HG02885 (cell line): ENCODE measurements around the gene FAM13A.
A peak's percentile ranks its signal among the peaks of the same experiment; 100 is the strongest.
"Not testable (repeated sequence)": the region's sequence is repeated elsewhere in the genome, so short reads cannot be mapped to it uniquely, and the experiment has no call there.

ENCODE experiments used
- ATAC-seq: cut with Tn5 transposase; IDR thresholded peaks from one replicate; pipeline ENCODE4 v1.9.1; 2021; ENCODE audit warnings: mild to moderate bottlenecking; ENCODE audit not compliant: unreplicated experiment, poor library complexity

The FAM13A gene

GRCh38 chr4:89044147-89044900 lies 12.7 kb downstream of the FAM13A start:
- no peak for ATAC-seq

GRCh38 chr4:89042055-89042454 lies 14.9 kb downstream of the FAM13A start:
- no peak for ATAC-seq

GRCh38 chr4:89039730-89040338 lies 17.2 kb downstream of the FAM13A start:
- ATAC-seq, result no peak

GRCh38 chr4:89036535-89036934 lies 20.4 kb downstream of the FAM13A start:
- ATAC-seq, result no peak

- no peak for ATAC-seq
These were observed 25.7 kb downstream of the FAM13A start for GRCh38 chr4:89031272-89031671.

GRCh38 chr4:89029591-89029990 lies 27.4 kb downstream of the FAM13A start:
- ATAC-seq, result no peak

GRCh38 chr4:89026542-89026941 lies 30.4 kb downstream of the FAM13A start:
- no peak for ATAC-seq

GRCh38 chr4:89024051-89024675 lies 32.8 kb downstream of the FAM13A start:
- peak; percentile 99 for ATAC-seq

- ATAC-seq, result no peak
These were observed 33.8 kb downstream of the FAM13A start for GRCh38 chr4:89023140-89023539.

GRCh38 chr4:89022426-89023128 lies 34.4 kb downstream of the FAM13A start:
- no peak for ATAC-seq

- ATAC-seq, result no peak
These were observed 35.3 kb downstream of the FAM13A start for GRCh38 chr4:89021684-89022083.

GRCh38 chr4:89021062-89021461 lies 35.9 kb downstream of the FAM13A start:
- ATAC-seq, result no peak

- not testable (repeated sequence) for ATAC-seq
These were observed 42.1 kb downstream of the FAM13A start for GRCh38 chr4:89014897-89015296.

- no peak for ATAC-seq
These were observed 47.1 kb downstream of the FAM13A start for GRCh38 chr4:89009761-89010369.

- no peak for ATAC-seq
These were observed 47.9 kb downstream of the FAM13A start for GRCh38 chr4:89009115-89009514.

- no peak for ATAC-seq
These were observed 48.8 kb downstream of the FAM13A start for GRCh38 chr4:89008166-89008565.

- no peak for ATAC-seq
These were observed 49.5 kb downstream of the FAM13A start for GRCh38 chr4:89007338-89007939.

- no peak for ATAC-seq
These were observed 50.7 kb downstream of the FAM13A start for GRCh38 chr4:89006307-89006706.

- not testable (repeated sequence) for ATAC-seq
These were observed 51.9 kb downstream of the FAM13A start for GRCh38 chr4:89005066-89005465.
